Measurements from ENCODE around the gene ATP2A2. TPM values are rescaled to one million over a fixed set of nuclear protein-coding genes. Genes with fewer than 3 reads are reported as not detected.
"Not testable (repeated sequence)": the region's sequence is repeated elsewhere in the genome, so short reads cannot be mapped to it uniquely, and the experiment has no call there.

The ATP2A2 gene
- total and polyA plus RNA-seq, 7 donors = 691 to 2,814 (median 1,378) TPM

GRCh38 chr12:110353211-110353965, 72.3 kb downstream of the ATP2A2 start:
- Histone ChIP-seq H3K36me3 (ENCODE audit: insufficient read depth in 1 of 2, low read depth in 1 of 2) (peaks cover 0 to 33% of the 10 kb centered on the region in 2 donors), H3K4me1 (no peaks in the 10 kb centered on the region), H3K27me3 (ENCODE audit: insufficient read depth in 3 of 3, low read length in 2 of 3) (no peaks in the 10 kb centered on the region), H3K27ac (no peak overlapping the region), H3K9me3 (no peaks in the 10 kb centered on the region), H3K4me3 (no peak overlapping the region)
- no peak for TF ChIP-seq CTCF (IDR thresholded peaks at IDR 0.05)
- intact Hi-C loops (cut with DNase I) = no loop called here
- peak in 3 of 4 donors; percentile 6 to 14 (median 11) for ATAC-seq
- DNase-seq = no peak
- WGBS, 3 donors = 57 to 65% (median 59%) methylated on average over 13 of the region's 13 CpGs

- TF ChIP-seq CTCF (IDR thresholded peaks at IDR 0.05) = no peak
- no peak overlapping the region for H3K27ac ChIP-seq
- H3K4me3 ChIP-seq = no peak overlapping the region
- DNase-seq (no peak), ATAC-seq (peak in 3 of 4 donors; percentile 18 to 24 (median 20))
- no peaks in the 10 kb centered on the region for H3K4me1 ChIP-seq
- H3K27me3 ChIP-seq (ENCODE audit: insufficient read depth in 3 of 3, low read length in 2 of 3) = no peaks in the 10 kb centered on the region
- no peaks in the 10 kb centered on the region for H3K9me3 ChIP-seq
- intact Hi-C loops (cut with DNase I) = no loop called here
- H3K36me3 ChIP-seq (ENCODE audit: insufficient read depth in 1 of 2, low read depth in 1 of 2) = peaks cover 0 to 24% of the 10 kb centered on the region in 2 donors
- 22 to 40% (median 37%) methylated on average over 7 of the region's 7 CpGs for WGBS, 3 donors
Measured at GRCh38 chr12:110354172-110354780, 73.2 kb downstream of the ATP2A2 start.

GRCh38 chr12:110355073-110355472, 74.0 kb downstream of the ATP2A2 start:
- H3K27ac ChIP-seq = no peak overlapping the region
- peak; percentile 29 to 49 (median 46) for ATAC-seq
- no peak for DNase-seq
- no peak overlapping the region for H3K4me3 ChIP-seq
- H3K36me3 ChIP-seq (ENCODE audit: insufficient read depth in 1 of 2, low read depth in 1 of 2) = peaks cover 0 to 16% of the 10 kb centered on the region in 2 donors
- H3K4me1 ChIP-seq = no peaks in the 10 kb centered on the region
- intact Hi-C loops (cut with DNase I) = no loop called here
- H3K9me3 ChIP-seq = no peaks in the 10 kb centered on the region
- 24 to 25% (median 25%) methylated on average over 3 of the region's 3 CpGs for WGBS, 3 donors
- H3K27me3 ChIP-seq (ENCODE audit: insufficient read depth in 3 of 3, low read length in 2 of 3) = no peaks in the 10 kb centered on the region
- peak; percentile 21 for TF ChIP-seq CTCF (IDR thresholded peaks at IDR 0.05)

- H3K27me3 ChIP-seq (ENCODE audit: insufficient read depth in 3 of 3, low read length in 2 of 3); ATAC-seq; DNase-seq; H3K27ac ChIP-seq; H3K36me3 ChIP-seq (ENCODE audit: insufficient read depth in 1 of 2, low read depth in 1 of 2); H3K4me1 ChIP-seq; H3K4me3 ChIP-seq; H3K9me3 ChIP-seq; intact Hi-C loops (cut with DNase I): not testable (repeated sequence)
- WGBS, 3 donors = 86 to 91% (median 87%) methylated on average over 8 of the region's 8 CpGs
Measured at GRCh38 chr12:110358384-110359097, 77.5 kb downstream of the ATP2A2 start.

- WGBS, 3 donors = 95 to 100% (median 96%) methylated on average over 1 of the region's 1 CpG
- Histone ChIP-seq H3K9me3 (no peaks in the 10 kb centered on the region), H3K36me3 (ENCODE audit: insufficient read depth in 1 of 2, low read depth in 1 of 2) (no peaks in the 10 kb centered on the region), H3K27ac (no peak overlapping the region), H3K27me3 (ENCODE audit: insufficient read depth in 3 of 3, low read length in 2 of 3) (no peaks in the 10 kb centered on the region), H3K4me1 (no peaks in the 10 kb centered on the region), H3K4me3 (no peak overlapping the region)
- DNase-seq = no peak
- intact Hi-C loops (cut with DNase I) = no loop called here
- TF ChIP-seq CTCF (IDR thresholded peaks at IDR 0.05) = no peak
- ATAC-seq = no peak
Measured at GRCh38 chr12:110361216-110361615, 80.2 kb downstream of the ATP2A2 start.

Data from psoas muscle (tissue), 8 donors.